OCI-LY3 (cell line): Measurements from ENCODE around the gene CHPF.

Experiments
- H2AFZ ChIP-seq: fragments of 200-600, 300-600 bp; shearing (Covaris generic); 2 replicates; pipeline ENCODE4 v1.6.0; 2014; ENCODE audit warnings: antibody characterized with exemption, low read depth, low read length
- H3K27ac ChIP-seq: fragments of 200-600, 300-600 bp; sonication (generic); 2 replicates; pipeline ENCODE4 v1.5.1; 2014; ENCODE audit warnings: mild to moderate bottlenecking, low read length, moderate library complexity, mixed read lengths
- H3K27me3 ChIP-seq: fragments of 200-600, 300-600 bp; sonication (generic); 2 replicates; pipeline ENCODE4 v1.6.1; 2014; ENCODE audit warnings: low read depth, low read length, mixed read lengths
- H3K36me3 ChIP-seq: fragments of 200-600, 300-600 bp; sonication (generic); replicated peaks from 2 replicates; pipeline ENCODE3; 2014; ENCODE audit warnings: low read depth, low read length, mixed read lengths
- H3K4me1 ChIP-seq: fragments of 300-600, 200-600 bp; sonication (generic); 2 replicates; pipeline ENCODE4 v1.6.1; 2014; ENCODE audit warnings: low read length, mixed read lengths
- H3K4me2 ChIP-seq: fragments of 200-600, 300-600 bp; sonication (generic); 2 replicates; pipeline ENCODE4 v1.6.1; 2014; ENCODE audit warnings: low read length, mixed read lengths
- H3K4me3 ChIP-seq: fragments of 300-600, 200-600 bp; sonication (generic); 2 replicates; pipeline ENCODE4 v1.5.1; 2014; ENCODE audit warnings: antibody characterized with exemption, mild to moderate bottlenecking, low read length, moderate library complexity
- H3K79me2 ChIP-seq: fragments of 300-600, 200-600 bp; shearing (Covaris generic); 2 replicates; pipeline ENCODE4 v1.6.1; 2014; ENCODE audit warnings: mild to moderate bottlenecking, low read length, mixed read lengths
- H3K9ac ChIP-seq: fragments of 300-600, 200-600 bp; shearing (Covaris generic); 2 replicates; pipeline ENCODE4 v1.6.0; 2014; ENCODE audit warnings: mild to moderate bottlenecking, low read length, moderate library complexity
- H3K9me3 ChIP-seq: fragments of 200-600, 300-600 bp; shearing (Covaris generic); 2 replicates; pipeline ENCODE4 v1.6.1; 2014; ENCODE audit warnings: low read length, mixed read lengths; ENCODE audit not compliant: insufficient read depth
- H4K20me1 ChIP-seq: fragments of 200-600, 300-600 bp; sonication (generic); 2 replicates; pipeline ENCODE4 v1.6.1; 2016; ENCODE audit warnings: low read length, mixed read lengths; ENCODE audit not compliant: insufficient read depth
- EZH2phosphoT487 ChIP-seq: fragments of 200-600 bp; shearing (Covaris generic); IDR thresholded peaks from 2 replicates; pipeline ENCODE4 v1.6.1; 2018; ENCODE audit warnings: antibody characterized with exemption, mixed run types, low read depth
- TF ChIP-seq, protein P1 (sequence below): fragments of 200-600, 300-600 bp; sonication (generic); IDR thresholded peaks from 2 replicates; pipeline ENCODE4 v1.5.1; 2014; ENCODE audit warnings: antibody characterized with exemption, low read length, low read depth

Gene CHPF

DNA sequence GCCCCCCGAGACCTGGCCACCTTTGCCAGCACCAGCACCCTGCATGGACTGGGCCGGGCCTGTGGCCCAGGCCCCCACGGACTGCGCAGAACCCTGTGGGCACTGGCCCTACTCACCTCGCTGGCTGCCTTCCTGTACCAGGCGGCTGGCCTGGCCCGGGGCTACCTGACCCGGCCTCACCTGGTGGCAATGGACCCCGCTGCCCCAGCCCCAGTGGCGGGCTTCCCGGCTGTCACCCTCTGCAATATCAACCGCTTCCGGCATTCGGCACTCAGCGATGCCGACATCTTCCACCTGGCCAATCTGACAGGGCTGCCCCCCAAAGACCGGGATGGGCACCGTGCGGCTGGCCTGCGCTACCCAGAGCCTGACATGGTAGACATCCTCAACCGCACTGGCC, 28.8 kb downstream of the CHPF start:
- no peaks in the 10 kb centered on the region for H4K20me1 ChIP-seq

DNA sequence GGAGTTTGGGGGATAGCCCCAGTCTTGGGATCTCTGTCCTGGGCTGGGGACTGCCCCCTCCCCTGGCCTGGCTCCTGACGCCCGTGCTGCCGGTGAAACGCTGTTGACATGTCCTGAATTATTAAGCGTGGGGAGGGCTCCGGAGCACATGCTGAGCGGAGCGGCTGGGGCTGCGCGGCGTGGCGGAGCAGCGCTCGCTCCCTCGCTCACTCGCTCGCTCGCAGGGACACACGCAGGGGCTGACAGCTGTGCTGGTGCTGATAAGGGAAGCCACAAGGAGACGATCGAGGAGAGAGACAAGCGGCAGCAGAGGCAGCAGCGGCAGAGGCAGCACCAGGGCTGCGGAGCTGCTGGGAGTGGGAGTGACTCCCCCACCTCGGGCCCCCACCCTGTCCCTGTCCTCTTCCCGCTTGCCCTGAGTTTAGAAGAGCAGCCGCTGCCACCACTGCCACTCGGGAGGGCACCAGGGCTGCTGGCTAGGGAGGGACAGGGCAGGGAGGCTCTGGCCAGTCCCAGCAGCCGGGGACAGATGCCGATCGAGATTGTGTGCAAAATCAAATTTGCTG, 29.3 kb downstream of the CHPF start, which contains the start of gene ASIC4:
TSS of gene ASIC4 (plus strand) at position 287 of the 566 bp plus-strand sequence. CDS start at position 530, 243 bp downstream.
- peaks cover 21% of the 10 kb centered on the region for H3K27me3 ChIP-seq
- H3K36me3 ChIP-seq = no peaks in the 10 kb centered on the region
- H3K79me2 ChIP-seq = no peaks in the 10 kb centered on the region
- H3K4me3 ChIP-seq = no peak within 1 kb of the TSS
- H3K27ac ChIP-seq = no peak within 1 kb of the TSS
- no peaks in the 10 kb centered on the region for H3K9me3 ChIP-seq
- no peak within 1 kb of the TSS for H3K4me2 ChIP-seq
- no peaks in the 10 kb centered on the region for H4K20me1 ChIP-seq
- 0 out of 2 replicates have a peak, but pooled peaks cover 5% of the 10 kb centered on the region for H3K4me1 ChIP-seq
- H2AFZ ChIP-seq = no peak within 1 kb of the TSS
- H3K9ac ChIP-seq = no peak within 1 kb of the TSS
- TF ChIP-seq, protein P1, sequence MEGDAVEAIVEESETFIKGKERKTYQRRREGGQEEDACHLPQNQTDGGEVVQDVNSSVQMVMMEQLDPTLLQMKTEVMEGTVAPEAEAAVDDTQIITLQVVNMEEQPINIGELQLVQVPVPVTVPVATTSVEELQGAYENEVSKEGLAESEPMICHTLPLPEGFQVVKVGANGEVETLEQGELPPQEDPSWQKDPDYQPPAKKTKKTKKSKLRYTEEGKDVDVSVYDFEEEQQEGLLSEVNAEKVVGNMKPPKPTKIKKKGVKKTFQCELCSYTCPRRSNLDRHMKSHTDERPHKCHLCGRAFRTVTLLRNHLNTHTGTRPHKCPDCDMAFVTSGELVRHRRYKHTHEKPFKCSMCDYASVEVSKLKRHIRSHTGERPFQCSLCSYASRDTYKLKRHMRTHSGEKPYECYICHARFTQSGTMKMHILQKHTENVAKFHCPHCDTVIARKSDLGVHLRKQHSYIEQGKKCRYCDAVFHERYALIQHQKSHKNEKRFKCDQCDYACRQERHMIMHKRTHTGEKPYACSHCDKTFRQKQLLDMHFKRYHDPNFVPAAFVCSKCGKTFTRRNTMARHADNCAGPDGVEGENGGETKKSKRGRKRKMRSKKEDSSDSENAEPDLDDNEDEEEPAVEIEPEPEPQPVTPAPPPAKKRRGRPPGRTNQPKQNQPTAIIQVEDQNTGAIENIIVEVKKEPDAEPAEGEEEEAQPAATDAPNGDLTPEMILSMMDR = no peak
- TF ChIP-seq EZH2phosphoT487 = no peak

More for the DNA sequence above, 28.8 kb downstream of the CHPF start:
- H3K79me2 ChIP-seq = no peaks in the 10 kb centered on the region
- no peaks in the 10 kb centered on the region for H3K9me3 ChIP-seq
- H2AFZ ChIP-seq = no peak overlapping the region
- H3K9ac ChIP-seq = no peak overlapping the region
- H3K4me2 ChIP-seq = no peak overlapping the region
- peaks cover 24% of the 10 kb centered on the region for H3K27me3 ChIP-seq
- no peaks in the 10 kb centered on the region for H3K36me3 ChIP-seq
- H3K27ac ChIP-seq = no peak overlapping the region
- H3K4me3 ChIP-seq = no peak overlapping the region
- 0 out of 2 replicates have a peak, but pooled peaks cover under 1% of the 10 kb centered on the region for H3K4me1 ChIP-seq
- TF ChIP-seq, protein P1 = no peak
- TF ChIP-seq EZH2phosphoT487 = no peak

DNA sequence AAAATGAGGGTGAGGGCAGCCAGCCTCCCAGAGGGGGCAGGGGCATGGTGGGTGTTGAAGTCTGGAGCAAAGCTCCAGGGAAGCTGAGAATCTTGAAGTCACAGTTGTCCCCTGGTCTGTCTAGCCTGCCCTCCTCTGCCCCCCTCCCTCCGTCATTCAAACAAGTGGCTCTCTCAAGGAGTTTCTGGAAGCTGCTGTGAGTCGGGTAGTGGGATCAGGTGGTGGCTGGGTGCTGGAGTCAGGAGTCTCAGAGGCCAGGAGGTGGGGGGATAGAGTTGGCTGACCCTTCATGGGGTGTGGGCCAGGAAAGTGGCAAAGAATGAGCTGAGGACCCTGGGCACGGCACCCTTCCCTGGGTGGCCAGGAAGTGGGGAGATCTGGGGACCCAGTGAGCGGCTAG, 29.8 kb downstream of the CHPF start:
- H2AFZ ChIP-seq = no peak overlapping the region
- H3K4me1 ChIP-seq = 0 out of 2 replicates have a peak, but pooled peaks cover 5% of the 10 kb centered on the region
- H3K27ac ChIP-seq = no peak overlapping the region
- H3K4me3 ChIP-seq = no peak overlapping the region
- no peak overlapping the region for H3K4me2 ChIP-seq
- H3K36me3 ChIP-seq = no peaks in the 10 kb centered on the region
- H3K79me2 ChIP-seq = no peaks in the 10 kb centered on the region
- H3K9me3 ChIP-seq = no peaks in the 10 kb centered on the region
- peaks cover 21% of the 10 kb centered on the region for H3K27me3 ChIP-seq
- no peak overlapping the region for H3K9ac ChIP-seq
- TF ChIP-seq EZH2phosphoT487 = no peak
- TF ChIP-seq, protein P1 = no peak
- H4K20me1 ChIP-seq = no peaks in the 10 kb centered on the region

DNA sequence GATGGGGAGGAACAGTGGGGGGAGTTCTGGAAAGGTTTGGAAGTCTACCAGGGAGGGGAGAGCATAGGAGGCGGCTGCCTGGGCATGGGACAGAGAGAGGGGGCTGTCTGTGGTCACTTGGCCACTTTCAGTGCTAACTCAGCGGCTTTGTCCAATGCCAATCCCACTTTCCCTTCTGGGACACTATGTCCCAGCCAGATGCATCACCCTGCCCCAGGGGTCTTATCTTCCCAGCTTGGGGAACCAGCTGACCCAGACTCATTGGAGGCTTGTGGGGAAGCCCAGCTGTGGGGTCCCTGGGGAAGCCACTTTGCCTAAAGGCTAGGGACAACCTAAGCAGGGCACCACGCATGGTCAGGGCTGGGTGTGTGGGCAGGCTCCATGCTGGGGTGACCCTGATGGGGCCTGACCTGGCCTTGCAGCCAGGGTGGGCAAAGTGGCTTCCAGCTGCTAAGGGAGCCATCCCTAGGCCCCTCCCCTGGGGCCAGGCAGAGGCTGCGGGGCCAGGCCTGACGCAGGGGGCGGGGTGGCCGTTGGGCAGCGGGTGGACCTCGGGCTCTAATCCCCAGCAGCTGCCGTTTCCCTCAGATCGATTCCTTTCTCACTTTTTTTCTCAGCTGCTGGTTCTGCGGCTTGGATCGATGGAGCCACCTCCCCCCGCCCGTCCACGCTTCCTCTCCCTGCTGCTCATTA, 30.9 kb downstream of the CHPF start:
- Histone ChIP-seq H4K20me1 (no peaks in the 10 kb centered on the region), H3K9me3 (no peaks in the 10 kb centered on the region), H3K79me2 (no peaks in the 10 kb centered on the region), H3K9ac (no peak overlapping the region), H3K4me1 (0 out of 2 replicates have a peak, but pooled peaks cover 5% of the 10 kb centered on the region), H3K4me3 (no peak overlapping the region), H3K4me2 (no peak overlapping the region), H3K27me3 (peaks cover 21% of the 10 kb centered on the region), H3K27ac (no peak overlapping the region), H2AFZ (no peak overlapping the region), H3K36me3 (no peaks in the 10 kb centered on the region)
- TF ChIP-seq, protein P1 = no peak
- no peak for TF ChIP-seq EZH2phosphoT487
